Neuronal stem cell (in vitro differentiated cells): ENCODE data around the gene ATP6V1B1. TPM values are rescaled to one million over a fixed set of nuclear protein-coding genes. Genes with fewer than 3 reads are reported as not detected.

Experiments
- small RNA-seq: library from polyadenylated mRNA; stranded (forward); fragments of <200 nt; extraction: miRNeasy Mini kit (QIAGEN cat#:217004); gene quantifications from one replicate; pipeline ENCODE3, GENCODE V24; 2013; ENCODE audit not compliant: insufficient read depth

ATP6V1B1 gene

Small RNA genes within 50 kb of the gene (small RNA-seq; reads per million reads assigned to genes)
- gene RF02272 (not detected), gene RN7SL160P (not detected)
